ENCODE data around the gene SPATA6.

DNA sequence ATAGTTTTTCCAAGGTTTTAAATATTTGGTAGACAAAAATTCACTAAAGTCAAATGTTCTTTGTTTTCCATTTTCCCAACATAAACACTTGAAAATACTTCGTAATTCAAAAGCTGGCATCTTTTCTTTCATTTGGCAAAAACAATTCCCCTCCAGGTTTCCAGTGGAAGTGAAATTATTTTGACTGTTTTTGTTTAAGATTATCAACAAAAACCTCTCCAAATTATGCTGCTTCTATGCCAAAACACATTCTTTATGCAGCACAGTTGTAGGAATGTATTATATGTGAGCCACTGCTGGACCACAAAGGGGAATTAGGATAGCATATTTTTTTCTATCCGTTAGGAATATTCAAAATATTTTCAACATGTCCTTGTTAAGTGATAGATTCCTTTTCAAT lies 205.4 kb downstream of the SPATA6 start:
- TF ChIP-seq, protein P1, sequence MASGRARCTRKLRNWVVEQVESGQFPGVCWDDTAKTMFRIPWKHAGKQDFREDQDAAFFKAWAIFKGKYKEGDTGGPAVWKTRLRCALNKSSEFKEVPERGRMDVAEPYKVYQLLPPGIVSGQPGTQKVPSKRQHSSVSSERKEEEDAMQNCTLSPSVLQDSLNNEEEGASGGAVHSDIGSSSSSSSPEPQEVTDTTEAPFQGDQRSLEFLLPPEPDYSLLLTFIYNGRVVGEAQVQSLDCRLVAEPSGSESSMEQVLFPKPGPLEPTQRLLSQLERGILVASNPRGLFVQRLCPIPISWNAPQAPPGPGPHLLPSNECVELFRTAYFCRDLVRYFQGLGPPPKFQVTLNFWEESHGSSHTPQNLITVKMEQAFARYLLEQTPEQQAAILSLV (CRISPR knock-in tag; IDR thresholded peaks at IDR 0.05; ENCODE audit: borderline replicate concordance), result no peak
- TF ChIP-seq, protein P2, sequence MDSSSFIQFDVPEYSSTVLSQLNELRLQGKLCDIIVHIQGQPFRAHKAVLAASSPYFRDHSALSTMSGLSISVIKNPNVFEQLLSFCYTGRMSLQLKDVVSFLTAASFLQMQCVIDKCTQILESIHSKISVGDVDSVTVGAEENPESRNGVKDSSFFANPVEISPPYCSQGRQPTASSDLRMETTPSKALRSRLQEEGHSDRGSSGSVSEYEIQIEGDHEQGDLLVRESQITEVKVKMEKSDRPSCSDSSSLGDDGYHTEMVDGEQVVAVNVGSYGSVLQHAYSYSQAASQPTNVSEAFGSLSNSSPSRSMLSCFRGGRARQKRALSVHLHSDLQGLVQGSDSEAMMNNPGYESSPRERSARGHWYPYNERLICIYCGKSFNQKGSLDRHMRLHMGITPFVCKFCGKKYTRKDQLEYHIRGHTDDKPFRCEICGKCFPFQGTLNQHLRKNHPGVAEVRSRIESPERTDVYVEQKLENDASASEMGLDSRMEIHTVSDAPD (CRISPR knock-in tag; IDR thresholded peaks at IDR 0.05), result no peak
- no peak for TF ChIP-seq ZNF644 (CRISPR knock-in tag; IDR thresholded peaks at IDR 0.05; ENCODE audit: low read depth)
- TF ChIP-seq, protein P3, sequence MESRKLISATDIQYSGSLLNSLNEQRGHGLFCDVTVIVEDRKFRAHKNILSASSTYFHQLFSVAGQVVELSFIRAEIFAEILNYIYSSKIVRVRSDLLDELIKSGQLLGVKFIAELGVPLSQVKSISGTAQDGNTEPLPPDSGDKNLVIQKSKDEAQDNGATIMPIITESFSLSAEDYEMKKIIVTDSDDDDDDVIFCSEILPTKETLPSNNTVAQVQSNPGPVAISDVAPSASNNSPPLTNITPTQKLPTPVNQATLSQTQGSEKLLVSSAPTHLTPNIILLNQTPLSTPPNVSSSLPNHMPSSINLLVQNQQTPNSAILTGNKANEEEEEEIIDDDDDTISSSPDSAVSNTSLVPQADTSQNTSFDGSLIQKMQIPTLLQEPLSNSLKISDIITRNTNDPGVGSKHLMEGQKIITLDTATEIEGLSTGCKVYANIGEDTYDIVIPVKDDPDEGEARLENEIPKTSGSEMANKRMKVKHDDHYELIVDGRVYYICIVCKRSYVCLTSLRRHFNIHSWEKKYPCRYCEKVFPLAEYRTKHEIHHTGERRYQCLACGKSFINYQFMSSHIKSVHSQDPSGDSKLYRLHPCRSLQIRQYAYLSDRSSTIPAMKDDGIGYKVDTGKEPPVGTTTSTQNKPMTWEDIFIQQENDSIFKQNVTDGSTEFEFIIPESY (CRISPR knock-in tag; IDR thresholded peaks at IDR 0.05), result no peak
- no peak for TF ChIP-seq SRSF1 (optimal IDR thresholded peaks at IDR 0.05; ENCODE audit: low read depth, low read length)
- TF ChIP-seq FOXA1 (IDR thresholded peaks at IDR 0.05), result no peak
- TF ChIP-seq FOXA1 (CRISPR knock-in tag; IDR thresholded peaks at IDR 0.05), result no peak

All from HepG2 (cell line).